Measurements from ENCODE around the gene LMOD3.

The LMOD3 gene

DNA sequence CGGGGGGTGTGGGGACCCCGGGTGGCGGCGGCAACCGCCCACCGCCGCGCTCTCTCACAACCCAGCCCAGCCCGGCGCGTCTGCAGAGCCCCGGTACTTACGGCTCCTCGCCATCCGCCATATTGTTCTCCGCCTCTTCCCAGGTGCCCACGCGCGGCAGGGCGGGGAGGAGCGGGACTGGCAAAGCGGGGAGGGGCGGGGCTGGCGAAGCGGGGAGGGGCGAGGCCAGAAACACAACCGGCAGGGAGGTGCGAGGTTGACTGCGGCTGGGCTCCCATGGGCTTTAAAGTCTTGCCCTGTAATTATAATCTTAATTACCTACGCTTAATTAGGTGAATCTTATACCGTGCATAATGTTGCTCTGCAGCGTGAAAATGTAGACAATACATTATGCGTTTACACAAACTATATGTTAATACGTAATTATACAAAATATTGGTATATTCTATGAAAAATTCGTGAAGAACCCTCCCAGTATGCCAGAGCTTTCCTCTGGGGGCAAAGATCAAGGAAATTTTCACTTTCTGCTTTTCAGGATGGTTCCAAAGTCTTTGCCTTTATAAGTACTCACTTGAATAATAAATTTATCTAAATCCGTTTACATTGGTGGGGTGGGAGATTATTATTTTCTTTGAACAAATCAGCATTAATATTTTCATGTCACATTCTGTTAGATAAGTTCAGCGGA is 42.0 kb downstream of the LMOD3 start, which contains the start of gene UBA3:
Gene UBA3, minus strand, starts transcription at position 133 of the 688 bp plus-strand sequence. Its CDS starts 12 bp downstream, at position 121.
- DNase-seq (ENCODE audit: insufficient read length, low spot score) = peak; percentile 78
- peak; percentile 91 for TF ChIP-seq POLR2A (IDR thresholded peaks at IDR 0.05; ENCODE audit: low read depth, low read length)
- no peak for FAIRE-seq

- DNase-seq (ENCODE audit: insufficient read length, low spot score) (no peak), FAIRE-seq (peak; percentile 61)
- TF ChIP-seq POLR2A (IDR thresholded peaks at IDR 0.05; ENCODE audit: low read depth, low read length) = no peak
These were observed 42.9 kb downstream of the LMOD3 start for GRCh38 chr3:69079269-69080159.

DNA sequence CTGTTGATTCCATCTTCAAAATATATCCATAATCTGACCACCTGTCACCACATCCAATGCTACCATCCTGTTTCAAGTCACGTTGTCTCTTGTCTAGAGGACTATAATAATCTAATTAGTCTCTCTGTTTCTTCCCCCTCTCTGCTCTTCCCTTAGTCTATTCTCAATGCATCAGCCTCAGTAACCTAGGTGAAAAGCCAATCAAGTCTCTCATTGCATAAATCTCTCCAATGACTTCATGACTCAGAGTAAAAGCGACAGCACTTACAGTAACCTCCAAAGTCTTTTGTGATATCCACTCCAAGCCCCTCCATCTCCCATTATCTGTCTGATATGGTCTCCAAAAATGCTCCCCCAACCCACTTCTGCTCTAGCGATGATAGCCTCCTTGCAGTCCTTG is 49.5 kb downstream of the LMOD3 start:
- FAIRE-seq = no peak
- TF ChIP-seq POLR2A (IDR thresholded peaks at IDR 0.05; ENCODE audit: low read depth, low read length) = no peak

DNA sequence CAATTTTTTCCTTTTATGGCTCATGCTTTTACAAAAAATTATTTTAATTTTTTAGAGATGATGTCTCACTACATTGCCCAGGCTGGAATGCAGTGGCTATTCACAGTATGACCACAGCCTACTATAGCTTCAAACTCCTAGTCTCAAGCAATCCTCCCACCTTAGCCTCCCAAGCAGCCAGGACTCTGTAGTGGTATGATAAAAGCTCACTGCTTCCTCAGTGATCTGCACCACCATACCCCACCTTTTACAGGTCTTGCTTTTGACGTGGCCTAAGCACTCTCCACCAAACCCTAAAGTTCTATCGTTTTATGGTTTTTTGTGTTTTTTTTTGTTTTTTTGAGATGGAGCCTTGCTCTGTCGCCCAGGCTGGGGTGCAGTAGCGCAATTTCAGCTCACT is 56.3 kb downstream of the LMOD3 start:
- no peak for TF ChIP-seq POLR2A (IDR thresholded peaks at IDR 0.05; ENCODE audit: low read depth, low read length)
- FAIRE-seq (no peak), DNase-seq (ENCODE audit: insufficient read length, low spot score) (no peak)

More for the DNA sequence above, 49.5 kb downstream of the LMOD3 start:
- DNase-seq (ENCODE audit: insufficient read length, low spot score) = no peak

DNA sequence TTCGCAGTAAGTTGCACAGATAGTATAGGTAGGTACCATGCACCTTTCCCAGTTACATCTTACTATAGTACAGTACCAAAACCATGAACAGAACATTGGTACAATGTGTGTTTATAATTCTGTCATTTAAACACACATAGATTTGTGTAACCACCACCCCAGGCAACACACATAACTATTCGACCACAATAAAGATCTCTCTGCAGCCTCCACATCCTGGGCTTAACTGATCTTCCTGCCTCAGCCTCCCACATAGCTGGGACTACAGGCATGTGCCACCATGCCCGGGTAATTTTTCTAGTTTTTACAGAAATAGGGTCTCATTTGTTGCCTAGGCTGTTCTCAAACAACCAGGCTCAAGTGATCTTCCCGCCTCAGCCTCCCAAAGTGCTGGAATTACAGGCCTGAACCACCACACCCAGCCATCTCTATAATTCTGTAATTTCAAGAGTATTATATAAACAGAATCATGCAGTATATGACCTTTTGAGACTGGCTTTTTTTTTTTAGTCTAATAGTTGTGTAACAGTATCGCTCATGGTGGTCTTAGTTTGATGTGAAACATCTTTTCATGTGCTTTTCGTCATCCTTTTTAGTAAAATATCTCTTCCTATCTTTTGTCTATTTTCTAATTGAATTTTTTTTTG is 57.0 kb downstream of the LMOD3 start:
- DNase-seq (ENCODE audit: insufficient read length, low spot score) = no peak
- no peak for TF ChIP-seq POLR2A (IDR thresholded peaks at IDR 0.05; ENCODE audit: low read depth, low read length)
- FAIRE-seq = no peak

GRCh38 chr3:69063636-69064035 is 58.8 kb downstream of the LMOD3 start:
- FAIRE-seq = no peak
- no peak for DNase-seq (ENCODE audit: insufficient read length, low spot score)
- TF ChIP-seq POLR2A (IDR thresholded peaks at IDR 0.05; ENCODE audit: low read depth, low read length) = no peak

DNA sequence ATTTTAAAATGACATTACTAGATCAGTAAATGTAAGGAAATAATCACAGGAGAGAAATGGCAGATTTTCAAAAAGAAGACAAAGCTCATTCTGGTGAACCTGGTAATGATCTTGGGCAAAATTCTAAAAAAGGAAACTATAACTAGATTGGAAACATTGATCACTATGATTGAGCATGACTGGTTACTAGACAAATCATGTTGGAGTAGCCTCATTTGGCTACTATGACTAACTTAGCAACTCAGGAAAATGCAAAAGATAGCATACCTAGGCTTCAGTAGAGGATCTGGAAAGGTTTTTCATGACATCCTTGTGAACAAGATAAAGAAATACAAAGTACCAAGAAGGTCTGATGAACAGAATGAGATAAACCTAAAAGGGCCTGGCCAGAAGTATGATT is 62.7 kb downstream of the LMOD3 start:
- no peak for FAIRE-seq
- no peak for DNase-seq (ENCODE audit: insufficient read length, low spot score)
- TF ChIP-seq POLR2A (IDR thresholded peaks at IDR 0.05; ENCODE audit: low read depth, low read length) = no peak

DNA sequence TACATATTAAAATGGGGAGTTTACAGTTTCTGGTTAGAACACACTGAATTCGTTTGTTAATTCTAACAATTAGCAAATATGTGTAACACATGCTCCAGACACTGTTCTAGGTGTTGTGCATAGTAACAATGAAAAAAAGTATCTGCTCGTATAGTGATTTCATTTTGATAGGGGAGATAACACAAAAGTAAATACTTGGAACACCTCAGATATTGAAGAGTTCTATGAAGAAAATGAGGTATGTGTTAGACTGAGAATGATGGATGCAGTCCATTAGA is 63.5 kb downstream of the LMOD3 start:
- no peak for FAIRE-seq
- DNase-seq (ENCODE audit: insufficient read length, low spot score) = no peak
- TF ChIP-seq POLR2A (IDR thresholded peaks at IDR 0.05; ENCODE audit: low read depth, low read length) = no peak

DNA sequence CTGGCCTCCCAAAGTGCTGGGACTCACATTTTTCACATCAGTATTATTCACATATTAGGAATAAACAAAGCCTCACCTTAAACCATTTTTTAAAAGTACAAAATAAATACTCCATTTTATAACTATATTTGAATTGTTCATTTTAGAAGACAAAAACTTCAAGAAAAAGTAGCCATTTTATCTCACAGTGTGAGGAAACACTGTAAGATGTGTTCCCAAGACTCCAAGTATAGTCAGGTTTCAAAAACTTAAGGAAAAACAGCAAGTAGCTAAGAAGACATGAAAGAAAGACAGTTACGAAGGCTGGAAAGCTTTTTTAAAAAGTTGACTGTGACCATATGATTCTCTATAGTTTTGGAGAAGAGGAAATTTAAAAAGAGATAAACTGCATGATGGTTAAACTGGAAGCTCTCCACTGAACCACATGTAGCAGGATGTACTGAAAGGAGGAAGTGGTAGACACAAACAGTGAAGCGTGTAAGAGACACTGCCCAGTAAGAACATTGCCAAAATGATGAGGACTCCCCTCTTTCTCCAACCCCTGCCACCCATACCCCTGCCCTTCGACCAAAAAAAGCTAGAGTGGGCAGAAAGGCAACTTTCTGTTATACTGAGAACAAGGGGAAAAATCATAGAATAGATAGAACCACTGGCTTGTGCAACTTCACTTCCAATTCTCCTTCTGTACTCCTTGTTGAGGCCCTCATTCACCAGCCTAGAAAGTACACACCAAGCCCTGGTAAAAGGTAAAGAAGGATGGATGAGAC is 64.0 kb downstream of the LMOD3 start:
- DNase-seq (ENCODE audit: insufficient read length, low spot score) = no peak
- no peak for FAIRE-seq
- no peak for TF ChIP-seq POLR2A (IDR thresholded peaks at IDR 0.05; ENCODE audit: low read depth, low read length)

Data from H54 (cell line).